NCI-H2196 (cell line): ENCODE data around the gene AFF3.

Experiments
- DNase-seq: peaks from one replicate; lab custom pipeline; 2025; ENCODE audit not compliant: unreplicated experiment; lab: John Stamatoyannopoulos, UW

AFF3 gene

DNA sequence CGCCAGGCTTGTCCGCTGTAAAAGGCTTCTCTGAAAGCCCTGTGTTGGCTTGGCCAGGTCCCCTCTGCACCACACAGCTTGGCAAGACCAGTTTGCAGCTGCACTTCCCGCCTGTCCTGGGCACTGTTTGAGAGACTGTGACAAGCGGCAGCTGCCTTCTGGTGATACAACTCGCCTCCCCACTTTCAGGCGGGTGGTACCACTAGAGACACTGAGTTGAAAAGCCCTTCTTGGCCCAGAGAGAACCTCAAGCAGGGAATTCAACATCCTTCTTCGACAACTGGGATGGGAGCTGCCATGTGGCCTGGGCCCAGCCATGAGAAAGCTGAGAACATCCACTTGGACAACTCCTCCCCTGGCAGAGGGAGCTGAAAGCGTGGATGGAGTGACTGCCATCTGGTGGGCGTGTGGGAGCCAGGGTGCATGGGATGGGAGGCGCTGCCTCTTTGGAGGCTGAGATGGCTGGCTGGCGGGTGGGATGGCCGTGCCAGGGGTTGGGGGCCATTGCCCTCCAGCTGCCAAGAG, 527.1 kb downstream of the AFF3 start:
- no peak for DNase-seq

DNA sequence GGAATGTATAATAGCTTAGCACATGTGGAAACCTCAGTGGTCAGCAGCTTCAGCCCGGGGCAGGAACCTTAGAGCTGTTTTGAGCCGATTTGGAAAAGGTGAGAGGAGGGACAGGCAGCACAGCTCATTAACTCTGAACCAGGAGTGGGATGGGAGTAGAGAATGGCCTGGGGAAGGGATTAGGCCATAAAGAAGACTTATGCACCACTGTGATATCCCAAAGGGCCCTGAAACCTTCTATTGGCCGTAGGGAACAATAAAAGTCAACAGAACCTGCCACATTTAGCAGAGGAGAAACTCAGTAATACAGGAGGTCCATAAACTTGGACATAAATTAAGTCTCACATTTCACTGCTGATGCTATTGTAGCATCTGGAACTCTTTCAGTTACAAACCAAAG, 528.4 kb downstream of the AFF3 start:
- DNase-seq, result no peak

DNA sequence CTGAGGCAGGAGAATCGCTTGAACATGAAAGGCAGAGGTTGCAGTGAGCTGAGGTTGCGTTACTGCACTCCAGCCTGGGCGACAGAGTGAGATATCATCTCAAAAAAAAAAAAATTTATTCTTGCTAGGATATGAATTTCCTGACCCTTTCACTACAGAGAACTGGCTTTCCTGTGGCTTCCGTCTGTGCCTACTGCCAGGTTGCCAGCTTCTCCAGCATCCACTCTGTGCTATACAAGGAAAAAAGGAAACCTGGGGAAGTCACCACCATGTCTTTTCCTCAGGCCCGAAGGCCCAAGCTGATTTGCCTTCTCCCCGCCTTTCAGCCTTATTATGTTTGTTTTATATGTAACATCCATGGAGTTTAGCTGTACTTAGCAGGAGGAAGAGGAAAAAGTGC, 530.6 kb downstream of the AFF3 start:
- DNase-seq, result no peak

DNA sequence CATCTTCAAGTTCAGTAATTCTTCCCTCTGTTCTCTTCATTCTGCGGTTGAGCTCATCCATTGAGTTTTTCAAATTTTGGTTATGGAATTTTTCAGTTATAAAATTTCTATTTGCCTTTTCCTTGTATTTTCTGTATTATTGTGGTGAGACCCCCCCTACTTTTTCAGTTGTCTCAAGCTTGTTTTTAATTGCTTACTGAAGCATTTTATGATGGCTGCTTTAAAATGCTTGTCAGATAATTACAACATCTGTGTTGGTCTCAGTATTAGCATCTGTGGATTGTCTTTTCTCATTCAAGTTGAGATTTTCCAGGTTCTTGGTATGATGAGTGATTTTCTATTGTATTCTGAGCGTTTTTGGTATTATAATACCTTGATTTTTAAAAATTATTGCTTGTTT, 531.4 kb downstream of the AFF3 start:
- no peak for DNase-seq

DNA sequence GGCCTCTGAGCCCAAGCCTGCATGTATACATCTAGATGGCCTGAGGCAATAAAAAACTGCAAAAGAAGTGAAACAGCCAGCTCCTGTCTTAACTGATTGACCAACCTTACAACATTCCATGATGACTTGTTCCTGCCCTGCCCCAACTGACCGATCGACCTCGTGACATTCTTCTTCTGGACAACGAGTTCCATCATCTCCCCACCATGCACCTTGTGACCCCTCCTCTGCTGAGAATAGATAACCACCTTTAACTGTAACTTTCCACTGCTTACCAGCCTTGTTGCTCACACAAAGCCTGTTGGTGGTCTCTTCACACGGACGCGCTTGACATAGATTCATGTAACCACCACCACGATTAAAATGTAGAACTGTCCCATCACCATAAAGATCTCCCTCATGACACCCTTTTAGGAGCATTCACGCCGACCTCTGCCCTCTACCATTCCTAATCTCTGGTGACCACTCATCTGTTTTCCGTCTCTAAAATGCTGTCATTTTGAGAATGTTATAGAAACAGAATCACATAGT, 532.5 kb downstream of the AFF3 start:
- DNase-seq, result no peak

DNA sequence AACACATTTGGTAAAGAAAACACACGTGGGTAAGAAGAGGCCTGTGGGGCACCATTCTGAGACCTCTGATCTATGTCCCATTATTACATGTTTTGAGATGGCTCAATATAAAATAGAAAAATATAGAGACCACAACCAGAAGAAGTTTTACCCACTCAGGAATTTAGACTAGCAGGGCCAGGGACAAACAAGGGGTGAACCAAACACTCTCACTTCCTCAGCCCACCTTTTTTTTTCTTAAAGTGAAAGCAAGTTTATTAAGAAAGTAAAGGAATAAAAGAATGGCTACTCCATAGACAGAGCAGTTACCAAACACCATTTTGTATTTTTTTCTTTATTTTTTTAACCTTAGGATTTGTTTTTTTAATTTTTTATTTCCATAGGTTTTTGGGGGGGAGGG, 533.5 kb downstream of the AFF3 start:
- no peak for DNase-seq

DNA sequence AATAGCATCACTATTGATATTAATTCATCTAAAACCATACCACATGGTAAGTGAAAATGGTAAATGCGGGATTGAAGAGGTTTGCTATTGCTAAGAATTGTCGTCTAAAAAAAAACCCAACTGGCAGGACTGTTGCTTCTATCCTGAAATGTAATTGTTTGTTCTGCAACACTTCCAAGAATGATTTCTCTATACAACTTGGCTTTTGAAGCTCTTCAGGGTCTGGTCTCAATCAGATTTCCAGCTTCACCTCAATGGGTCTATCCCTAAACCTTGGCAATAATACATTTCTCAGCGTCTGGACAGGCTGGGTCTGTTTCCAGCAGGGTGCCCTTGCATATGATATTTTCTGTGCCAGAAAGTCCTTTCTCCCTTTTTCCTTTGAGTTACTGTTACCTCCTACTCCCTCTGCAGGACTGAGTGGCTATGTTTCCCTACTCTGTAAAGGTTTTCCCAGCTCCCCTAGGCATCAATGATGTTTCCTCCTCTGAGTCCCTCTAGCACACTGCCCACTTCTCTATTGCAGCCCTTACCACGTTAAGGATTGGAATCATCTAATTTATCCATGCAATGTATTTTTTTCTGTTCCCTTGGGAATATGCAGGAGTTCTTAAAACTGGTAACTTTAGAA, 534.4 kb downstream of the AFF3 start:
- no peak for DNase-seq

DNA sequence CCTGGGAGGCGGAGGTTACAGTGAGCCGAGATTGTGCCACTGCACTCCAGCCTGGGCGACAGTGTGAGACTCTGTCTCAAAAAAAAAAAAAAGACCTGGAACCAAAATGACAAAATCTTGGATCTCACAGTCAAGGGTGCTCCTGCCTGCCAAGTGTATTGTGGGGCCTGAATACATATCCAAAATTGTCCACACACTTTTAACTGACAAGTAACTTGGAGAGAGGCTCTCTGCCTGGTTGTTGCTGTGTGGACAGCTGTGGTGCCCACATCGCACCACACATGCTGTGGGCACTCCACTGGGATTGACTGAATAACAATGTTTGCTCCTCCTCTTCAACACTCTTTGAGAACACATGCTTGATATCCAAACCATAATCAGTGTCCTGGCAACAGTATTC, 534.9 kb downstream of the AFF3 start:
- no peak for DNase-seq

DNA sequence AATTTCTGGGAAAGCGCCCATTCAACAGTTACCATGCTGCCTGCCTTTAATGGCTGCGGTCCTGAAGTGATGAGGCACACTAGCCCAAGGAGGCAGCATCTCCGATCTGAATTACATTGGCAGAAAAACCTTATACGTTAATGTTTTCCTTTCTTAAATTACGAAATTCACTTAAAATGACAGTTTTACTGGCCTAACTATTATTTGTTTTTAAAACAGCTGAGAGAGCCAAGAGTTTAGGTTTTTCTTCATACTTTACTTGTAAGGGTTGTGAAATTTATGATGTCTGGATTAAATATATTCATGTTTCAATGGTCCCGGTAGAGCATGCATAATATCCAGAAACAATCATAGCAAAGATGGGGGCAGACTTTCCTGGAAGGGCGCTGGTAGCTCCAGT, 537.4 kb downstream of the AFF3 start:
- no peak for DNase-seq

DNA sequence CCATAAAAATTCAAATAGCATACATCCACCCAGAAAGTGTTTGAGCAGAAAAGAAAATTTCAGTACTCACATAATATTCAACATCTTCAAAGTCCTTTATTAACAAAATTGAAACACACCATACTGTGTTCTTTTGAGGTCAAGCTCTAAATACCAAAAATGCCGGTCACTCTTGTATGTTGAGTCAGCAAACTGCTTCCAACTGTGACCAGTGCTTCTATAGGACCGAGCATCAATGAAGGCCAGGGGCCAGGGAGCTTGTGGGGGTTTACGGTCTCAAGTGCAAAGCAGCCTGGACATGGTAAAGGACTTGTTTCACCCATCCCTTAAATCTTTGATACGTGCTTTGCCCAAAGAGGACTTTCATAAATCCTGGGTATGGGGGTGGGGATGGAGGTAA, 539.9 kb downstream of the AFF3 start:
- no peak for DNase-seq

DNA sequence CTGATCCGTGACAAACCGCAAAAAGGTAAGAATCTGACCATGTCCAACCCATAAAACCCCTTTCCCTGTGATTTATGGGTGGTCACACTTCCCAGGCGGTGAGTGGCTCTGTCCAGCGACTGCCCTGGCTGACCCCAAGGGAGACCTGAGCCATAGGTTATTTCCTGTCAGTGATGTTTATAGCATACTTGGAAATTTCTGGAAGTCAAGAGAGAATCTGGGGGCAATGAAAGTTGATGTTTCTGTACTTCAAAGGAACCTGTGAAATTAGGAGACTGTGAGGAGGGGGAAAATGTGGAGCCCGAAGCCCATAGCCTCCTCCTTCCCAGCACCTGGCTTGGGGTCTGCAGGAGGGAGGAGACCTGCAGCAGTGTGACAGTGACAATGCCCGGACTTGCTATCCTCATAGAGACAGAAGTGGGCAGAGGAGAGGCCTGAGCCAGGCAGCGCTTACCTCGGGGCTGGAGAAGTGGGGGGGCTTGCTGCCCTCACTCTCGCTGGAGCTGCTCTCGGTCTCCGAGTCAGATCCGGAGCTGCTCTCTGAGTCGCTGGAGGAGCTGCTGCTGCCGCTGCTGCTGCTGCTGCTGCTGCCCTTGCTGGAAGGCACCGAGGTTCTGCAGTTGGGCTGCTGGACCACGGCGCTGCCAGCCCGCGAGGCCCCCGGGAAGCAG, 541.3 kb downstream of the AFF3 start:
- no peak for DNase-seq

DNA sequence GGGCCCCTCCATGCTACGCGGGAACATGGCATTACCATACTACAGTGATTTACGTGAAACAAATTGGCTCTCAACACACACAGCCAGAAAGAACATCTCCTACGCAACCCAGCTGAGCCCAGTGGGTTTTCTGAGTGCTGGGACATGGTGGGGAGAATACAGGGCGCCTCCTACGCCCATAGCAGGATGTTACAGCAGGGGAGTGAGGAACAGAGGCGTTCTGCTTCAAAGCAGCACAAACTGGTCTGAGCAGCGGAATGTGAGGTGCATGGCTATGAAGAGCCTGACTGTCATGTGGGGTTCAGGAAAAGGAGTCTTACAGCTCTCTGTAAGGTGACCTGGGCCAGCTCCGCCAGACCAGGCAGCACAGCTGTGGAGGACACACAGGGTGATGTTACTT, 543.9 kb downstream of the AFF3 start:
- DNase-seq, result no peak

DNA sequence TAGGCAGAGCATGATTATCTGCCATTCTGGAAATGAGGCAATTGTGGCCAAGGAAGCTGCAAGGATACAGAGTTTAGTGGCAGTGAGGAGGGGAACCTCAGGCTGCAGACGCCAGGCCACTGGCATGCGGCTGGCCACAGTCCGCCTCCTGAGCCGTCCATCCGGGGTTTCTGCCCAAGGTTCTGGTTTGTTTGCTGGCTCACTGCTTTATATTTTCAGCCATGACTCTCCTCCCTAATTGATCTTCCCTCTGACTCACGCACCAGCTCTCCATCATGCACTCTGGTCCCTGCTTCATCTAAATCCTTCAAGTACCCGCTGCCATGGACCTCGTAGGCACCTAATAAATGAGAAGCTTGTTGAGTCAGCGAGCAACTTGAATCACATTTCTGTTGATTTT, 544.8 kb downstream of the AFF3 start:
- no peak for DNase-seq

DNA sequence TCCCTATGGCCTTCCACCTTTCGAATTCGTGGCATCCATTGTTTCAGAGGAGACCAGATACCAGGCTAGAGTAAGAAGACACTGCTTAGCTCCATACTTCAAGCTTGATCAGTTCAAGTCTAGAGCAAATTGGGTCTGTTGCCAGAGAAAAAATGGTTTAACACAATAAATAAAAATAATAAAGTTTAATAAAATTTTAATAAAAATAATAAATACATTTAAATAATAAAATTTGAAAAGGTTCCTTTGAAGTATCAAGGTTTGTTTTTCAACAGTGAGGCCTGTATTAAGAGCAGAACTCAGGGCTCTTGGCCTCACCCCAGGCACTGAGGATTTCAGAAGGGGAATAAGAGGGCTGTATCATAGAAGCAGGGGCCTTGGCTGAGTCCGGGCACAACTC, 547.0 kb downstream of the AFF3 start:
- DNase-seq, result no peak

DNA sequence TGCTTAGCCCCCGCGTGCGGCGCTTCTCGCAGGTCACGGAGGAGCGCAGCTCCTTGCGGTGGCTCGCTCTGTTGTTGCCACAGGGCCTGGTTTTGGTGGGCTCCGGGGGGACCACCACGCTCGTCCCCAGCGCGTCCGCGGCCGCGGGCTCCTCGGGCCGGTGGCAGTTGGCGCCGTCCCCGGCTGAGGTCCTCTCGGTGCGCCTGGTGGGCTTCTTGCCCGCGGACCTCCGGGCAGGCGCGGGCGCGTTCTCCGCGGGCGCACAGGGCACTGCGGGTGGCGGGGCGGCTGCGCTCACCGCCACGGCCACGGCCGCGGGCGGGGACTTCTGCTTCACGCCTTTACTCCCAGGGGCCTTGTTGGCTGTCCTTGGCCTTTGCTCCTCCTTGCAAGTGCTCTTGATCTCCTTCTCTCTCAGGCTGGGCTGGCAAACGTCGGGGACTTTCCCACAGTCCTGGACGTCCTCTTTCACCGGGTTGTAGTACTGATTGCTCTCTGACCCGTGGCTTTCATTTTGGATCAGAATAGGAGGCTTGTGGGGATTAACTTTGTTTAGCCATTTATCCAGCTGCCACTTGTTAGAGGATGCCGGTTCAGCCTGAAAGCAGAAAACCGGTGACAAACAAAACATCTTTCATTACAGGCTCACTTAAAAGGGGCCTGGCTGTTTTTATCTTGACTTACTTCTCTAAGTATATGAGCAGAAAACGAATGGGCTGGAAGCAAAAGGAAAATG, 548.5 kb downstream of the AFF3 start:
- DNase-seq, result no peak

DNA sequence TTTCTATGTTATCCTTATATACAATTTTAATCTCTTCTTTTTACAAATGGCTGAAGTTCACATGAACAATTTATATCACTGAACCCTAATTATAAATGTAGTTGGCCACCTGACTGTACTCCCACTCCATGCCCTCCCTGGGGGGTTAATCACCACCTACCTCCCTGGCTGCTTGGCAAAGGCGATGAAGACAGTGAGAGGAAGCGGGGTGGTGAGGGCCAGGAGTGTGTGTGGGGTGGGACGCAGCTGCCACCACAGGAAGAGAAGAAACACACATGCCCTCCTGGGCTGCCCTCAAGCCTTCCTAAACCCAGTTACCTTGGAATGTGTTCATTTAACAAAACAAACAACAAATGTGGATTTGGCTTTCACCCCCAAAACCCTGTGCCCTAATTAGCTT, 565.6 kb downstream of the AFF3 start:
- no peak for DNase-seq

DNA sequence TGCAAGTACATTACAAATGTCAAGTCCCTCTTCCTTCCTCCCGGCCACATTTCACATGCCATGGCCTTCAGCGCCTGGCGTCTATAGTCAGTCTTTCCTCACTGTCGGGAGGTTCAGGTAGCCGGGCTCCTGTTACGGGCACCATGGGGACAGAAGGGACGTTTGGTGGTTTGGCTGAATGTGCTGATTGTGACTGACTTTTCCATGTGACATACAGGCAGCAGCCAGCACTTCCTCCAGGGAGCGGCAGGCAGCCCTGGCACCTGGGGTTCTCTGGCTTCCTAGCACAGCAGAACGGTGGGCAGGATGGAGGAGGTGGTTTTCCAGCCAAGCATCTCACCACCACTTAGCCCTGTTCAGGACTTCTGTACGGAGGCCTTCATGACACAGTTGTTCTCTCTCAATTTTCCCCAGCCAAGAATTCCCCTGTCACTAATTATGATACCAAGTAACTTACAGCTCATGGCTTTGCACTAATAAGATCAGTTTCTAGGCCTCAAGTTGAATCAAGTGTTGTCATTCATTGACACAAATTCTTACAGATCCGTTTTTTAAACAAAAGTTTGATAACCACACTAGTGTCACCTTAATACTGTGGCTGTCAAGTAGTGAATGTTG, 568.6 kb downstream of the AFF3 start:
- no peak for DNase-seq

DNA sequence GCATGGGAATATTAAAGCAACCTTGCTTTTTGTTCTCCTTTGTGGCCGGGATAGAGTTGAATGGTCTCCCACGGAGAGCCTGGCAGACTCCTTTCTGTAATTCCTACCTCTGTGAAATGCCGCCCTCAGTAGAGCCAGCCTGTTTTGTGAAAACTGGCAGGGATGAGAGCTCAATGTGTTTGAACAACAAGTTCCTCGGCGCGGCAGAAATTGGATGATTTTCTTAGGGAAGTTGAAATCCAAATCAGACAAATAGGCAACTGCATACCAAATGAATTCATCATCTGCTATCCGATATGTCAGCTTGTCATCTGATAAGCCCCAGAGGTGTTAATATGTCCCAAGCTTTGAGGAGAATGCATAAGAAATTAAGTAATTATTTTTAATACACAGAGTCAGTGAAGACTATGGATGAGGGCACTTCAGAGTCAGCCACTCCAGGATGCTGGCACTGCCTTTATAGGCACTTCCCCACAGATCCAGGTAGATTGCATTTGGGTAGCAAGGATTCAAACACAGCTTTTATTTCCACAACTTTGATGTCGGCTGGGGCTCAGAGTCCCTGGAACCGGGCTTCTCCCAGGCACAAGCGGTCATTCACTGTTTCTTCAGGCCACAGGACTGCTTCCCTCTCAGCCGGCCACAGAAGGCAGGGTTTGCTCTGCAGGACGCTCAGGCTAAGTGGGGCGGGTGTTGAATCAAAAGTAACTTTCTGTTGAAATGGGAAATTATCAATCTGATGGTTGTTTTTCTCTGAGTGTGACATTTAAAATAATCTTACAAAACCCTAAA, 569.8 kb downstream of the AFF3 start:
- DNase-seq, result no peak

DNA sequence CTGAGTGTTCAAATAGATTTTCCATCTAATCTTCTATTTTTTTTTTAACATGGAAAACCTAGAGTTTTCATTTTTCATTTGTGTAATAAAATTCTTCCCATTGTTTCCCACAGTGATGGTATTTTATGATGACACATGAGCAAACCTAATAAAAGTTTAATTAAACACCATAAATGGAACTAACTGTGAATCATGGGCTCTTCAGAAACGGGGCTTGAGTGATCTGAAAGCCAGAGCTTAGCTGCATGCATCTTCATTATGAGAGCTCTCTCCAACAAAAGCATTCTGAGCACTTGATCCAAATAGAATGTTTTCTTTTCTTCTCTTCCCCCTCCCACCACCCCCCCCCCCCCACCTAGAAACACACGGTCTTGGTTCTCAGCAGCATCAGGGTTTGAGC, 570.4 kb downstream of the AFF3 start:
- no peak for DNase-seq

DNA sequence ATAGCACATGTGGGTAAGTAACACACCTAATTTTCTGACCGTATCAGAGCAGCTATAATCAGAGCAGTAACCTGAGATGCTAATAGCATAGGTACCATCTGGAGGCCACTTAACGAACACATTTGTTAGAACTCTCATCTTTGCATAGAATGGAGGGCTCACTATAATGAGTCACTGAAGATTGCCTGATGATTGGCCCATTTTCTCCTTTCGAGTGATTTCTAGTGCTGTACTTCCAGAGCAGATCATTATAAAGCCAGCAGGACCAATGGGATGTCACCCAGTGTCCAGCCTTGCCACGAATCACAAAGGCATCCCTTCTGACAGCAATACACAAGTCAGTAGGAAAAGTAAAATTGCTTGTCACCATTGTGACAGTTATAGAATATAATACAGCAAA, 570.9 kb downstream of the AFF3 start:
- DNase-seq, result no peak

DNA sequence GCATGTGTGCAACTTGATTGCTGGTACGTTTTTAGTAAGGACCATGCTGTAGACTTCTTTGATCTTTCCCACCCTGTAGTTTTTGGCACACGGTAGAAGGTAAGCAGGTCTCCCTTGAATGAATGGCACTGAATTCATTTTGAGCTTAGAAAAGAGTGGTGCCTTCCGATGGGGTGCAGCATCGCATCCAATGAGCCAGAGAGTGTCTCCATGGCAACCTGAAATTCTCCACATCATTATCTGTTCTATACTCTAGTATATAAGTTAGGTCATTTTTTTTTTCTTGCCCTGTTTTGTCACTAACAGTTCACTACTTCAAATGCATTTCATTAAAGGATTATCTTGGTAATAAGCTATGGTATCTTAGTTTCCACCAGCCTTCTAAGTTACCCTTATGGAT, 571.4 kb downstream of the AFF3 start:
- no peak for DNase-seq
